Stimulated activated CD4-positive, alpha-beta T cell treated with anti-CD3 and anti-CD28 coated beads, Interleukin-4, amount 100 ng/mL, for 1 hour (primary cell): ENCODE results near the gene CRAT.

Experiments
- DNase-seq: peaks from one replicate; pipeline ENCODE4 v3.0.0-alpha.2; 2020

Gene CRAT

DNA sequence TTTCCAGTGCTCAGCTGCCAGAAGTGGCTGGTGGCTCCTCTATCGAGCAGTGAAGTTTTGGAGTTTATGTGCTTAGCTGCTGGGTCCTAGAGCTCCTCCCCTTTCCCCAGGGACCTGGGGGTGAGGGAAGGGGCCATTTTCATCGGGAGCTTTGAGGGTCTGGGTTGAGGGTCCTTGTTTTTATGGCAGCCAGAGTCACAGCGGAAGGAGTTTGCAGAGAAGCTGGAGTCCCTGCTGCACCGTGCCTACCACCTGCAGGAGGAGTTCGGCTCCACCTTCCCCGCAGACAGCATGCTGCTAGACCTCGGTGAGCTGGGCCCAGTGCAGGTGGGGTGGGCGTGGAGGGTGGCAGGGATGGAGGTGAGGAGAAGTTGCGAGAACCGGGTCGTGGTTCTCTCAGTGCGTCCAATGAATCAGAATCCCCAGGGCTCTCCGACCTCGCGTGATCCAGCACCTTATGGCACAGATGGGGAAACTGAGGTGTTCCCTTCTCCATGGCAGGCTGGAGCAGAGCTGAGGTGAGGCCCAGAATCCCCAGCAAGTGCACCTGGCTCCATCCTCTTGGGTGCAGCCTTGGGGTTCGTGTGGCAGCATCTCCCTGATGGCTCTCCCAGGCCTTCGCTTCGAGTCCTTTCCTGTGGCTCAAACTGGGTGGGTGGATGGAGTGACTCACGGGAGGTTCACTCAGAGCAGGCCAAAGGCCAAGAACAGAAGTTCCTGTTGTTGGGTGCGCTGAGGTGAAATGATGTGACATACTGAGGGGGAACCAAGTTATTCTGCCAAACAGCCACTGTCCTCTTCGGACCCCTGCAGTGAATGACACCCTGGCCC lies 51.4 kb downstream of the CRAT start:
- no peak for DNase-seq

DNA sequence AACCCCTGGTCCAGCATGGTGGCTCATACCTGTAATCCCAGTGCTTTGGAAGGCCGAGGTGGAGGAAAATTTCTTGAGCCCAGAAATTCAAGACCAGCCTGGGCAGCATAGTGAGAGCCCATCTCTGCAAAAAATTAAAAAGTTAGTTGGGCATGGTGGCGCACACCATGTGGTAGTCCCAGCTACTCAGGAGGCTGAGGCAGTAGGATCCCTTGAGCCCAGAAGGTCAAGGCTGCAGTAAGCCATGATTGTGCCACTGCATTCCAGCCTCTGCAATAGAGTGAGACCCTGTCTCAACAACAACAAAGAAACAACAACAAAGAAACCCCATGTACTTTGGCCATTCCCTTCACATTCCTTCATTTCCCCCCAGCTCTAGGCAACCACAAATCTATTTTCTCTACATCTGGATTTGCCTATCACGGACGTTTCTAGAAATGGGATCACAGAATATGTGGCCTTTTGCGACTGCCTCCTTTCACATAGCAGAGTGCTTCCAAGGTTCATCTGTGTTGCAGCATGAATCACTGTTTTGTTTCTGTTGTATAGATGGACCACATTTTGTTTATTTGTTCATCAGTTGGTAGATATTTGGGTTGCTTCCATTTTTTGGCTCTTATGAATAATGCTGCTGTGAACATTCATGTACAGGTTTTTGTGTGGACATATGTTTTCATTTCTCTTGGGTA lies 56.3 kb downstream of the CRAT start:
- DNase-seq: no peak

DNA sequence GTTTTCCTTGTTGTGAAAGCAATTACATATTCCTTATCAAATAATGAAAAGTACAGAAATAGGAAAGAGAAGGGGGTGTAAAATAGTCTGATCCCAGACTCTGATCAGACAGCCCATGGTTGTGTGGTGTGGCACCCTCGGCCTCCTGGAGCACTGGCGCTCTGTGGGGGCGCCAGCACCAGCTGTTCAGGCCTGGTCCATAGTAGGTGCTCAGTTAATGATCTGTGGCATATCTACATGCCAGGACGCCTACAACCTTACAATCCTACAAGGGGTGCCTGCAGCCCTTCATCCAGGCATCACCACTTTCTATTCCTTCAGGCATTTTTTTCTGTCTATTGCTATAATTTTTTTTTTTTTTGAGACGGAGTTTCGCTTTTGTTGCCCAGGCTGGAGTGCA lies 57.6 kb downstream of the CRAT start:
- DNase-seq: no peak

DNA sequence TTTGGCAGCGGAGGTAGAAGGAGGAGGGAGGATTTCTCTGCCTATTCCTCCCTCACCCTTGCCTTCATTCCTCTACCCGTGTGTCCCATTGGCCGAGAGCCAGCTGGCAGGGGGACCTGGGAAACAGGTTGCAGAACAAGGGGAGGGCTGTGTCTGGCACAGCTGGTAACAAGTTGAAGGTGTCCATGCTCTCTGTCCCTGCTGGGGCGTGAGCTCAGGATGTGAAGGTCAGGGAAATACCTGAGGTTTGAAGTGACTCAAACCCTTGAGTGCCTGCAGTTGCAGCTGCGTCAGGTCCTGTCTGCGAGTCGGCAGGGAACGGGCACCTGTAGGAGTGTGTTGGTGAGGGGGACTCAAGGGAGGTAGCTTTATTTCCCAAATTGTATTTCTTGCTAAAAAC lies 58.0 kb downstream of the CRAT start:
- DNase-seq: no peak
